GM23338 (cell line): ENCODE measurements around the gene RSPH3. TPM values are rescaled to one million over a fixed set of nuclear protein-coding genes. Genes with fewer than 3 reads are reported as not detected.

Source experiments
- ATAC-seq: fragments of 200-7000 bp; cut with Tn5 transposase; 3 replicates; pipeline ENCODE4 v1.9.1; 2020
- DNase-seq: peaks from one replicate; pipeline ENCODE4 v3.0.0-alpha.2; 2015; ENCODE audit warnings: low spot score
- H2AFZ ChIP-seq: fragments of 200-600 bp; sonication (generic); 2 replicates; pipeline ENCODE4 v1.8.0; 2016; ENCODE audit warnings: antibody characterized with exemption, mild to moderate bottlenecking, moderate library complexity
- H3F3A ChIP-seq: fragments of 200-600 bp; sonication (generic); replicated peaks from 2 replicates; pipeline ENCODE4 v1.8.0; 2017; ENCODE audit warnings: antibody characterized with exemption, mixed run types, low read depth
- H3K27ac ChIP-seq: fragments of 200-600 bp; sonication (generic); 2 replicates; pipeline ENCODE4 v1.6.1; 2016; ENCODE audit warnings: low read depth
- H3K27me3 ChIP-seq: fragments of 200-600 bp; sonication (generic); 2 replicates; pipeline ENCODE4 v1.8.0; 2016; ENCODE audit warnings: mild to moderate bottlenecking, mixed run types, moderate library complexity; ENCODE audit not compliant: insufficient read depth
- H3K36me3 ChIP-seq: fragments of 200-600 bp; sonication (generic); 2 replicates; pipeline ENCODE4 v1.8.0; 2016; ENCODE audit warnings: mild to moderate bottlenecking; ENCODE audit not compliant: insufficient read depth
- H3K4me1 ChIP-seq: fragments of 200-600 bp; sonication (generic); 2 replicates; pipeline ENCODE4 v1.8.0; 2016; ENCODE audit warnings: mild to moderate bottlenecking, moderate library complexity; ENCODE audit not compliant: insufficient read depth
- H3K4me2 ChIP-seq: fragments of 200-600 bp; sonication (generic); 2 replicates; pipeline ENCODE4 v1.7.1; 2017; ENCODE audit warnings: mixed run types
- H3K4me3 ChIP-seq: fragments of 200-600 bp; sonication (generic); 2 replicates; pipeline ENCODE4 v1.6.1; 2016; ENCODE audit warnings: mixed run types
- H3K79me2 ChIP-seq: fragments of 200-600 bp; sonication (generic); replicated peaks from 2 replicates; pipeline ENCODE4 v1.8.0; 2017; ENCODE audit warnings: mild to moderate bottlenecking; ENCODE audit not compliant: insufficient read depth
- H3K9me2 ChIP-seq: fragments of 200-600 bp; sonication (generic); 2 replicates; pipeline ENCODE4 v1.8.0; 2017; ENCODE audit not compliant: insufficient read depth
- H4K20me1 ChIP-seq: fragments of 200-600 bp; sonication (generic); replicated peaks from 2 replicates; pipeline ENCODE4 v1.8.0; 2017; ENCODE audit warnings: mild to moderate bottlenecking; ENCODE audit not compliant: insufficient read depth
- H3K27ac Mint-ChIP-seq: 2 replicates; pipeline ENCODE4 v1.8.0; 2020; ENCODE audit warnings: inconsistent platforms, mild to moderate bottlenecking, moderate library complexity, mixed read lengths
- H3K27me3 Mint-ChIP-seq: 3 replicates; pipeline ENCODE4 v1.8.0; 2022; ENCODE audit warnings: low read depth, mild to moderate bottlenecking, moderate library complexity, mixed read lengths, inconsistent platforms; ENCODE audit not compliant: insufficient read depth, poor library complexity
- H3K36me3 Mint-ChIP-seq: 3 replicates; pipeline ENCODE4 v1.8.0; 2021; ENCODE audit warnings: low read depth, mild to moderate bottlenecking, inconsistent platforms, moderate library complexity, mixed read lengths
- H3K4me1 Mint-ChIP-seq: 3 replicates; pipeline ENCODE4 v1.8.0; 2020; ENCODE audit warnings: mild to moderate bottlenecking, inconsistent platforms, mixed read lengths
- H3K4me3 Mint-ChIP-seq: 3 replicates; pipeline ENCODE4 v1.8.0; 2021; ENCODE audit warnings: moderate library complexity, mild to moderate bottlenecking, inconsistent platforms, mixed read lengths
- H3K9me3 Mint-ChIP-seq: 3 replicates; pipeline ENCODE4 v1.8.0; 2020; ENCODE audit warnings: moderate library complexity, mild to moderate bottlenecking, inconsistent platforms, mixed read lengths
- CREB1 ChIP-seq: fragments of 250-450 bp; sonication (Bioruptor Pico); IDR thresholded peaks from 2 replicates; pipeline ENCODE4 v1.5.0; 2020; ENCODE audit warnings: low read depth, mild to moderate bottlenecking, moderate library complexity
- EZH2 ChIP-seq: fragments of 200-600 bp; sonication (generic); IDR thresholded peaks from one replicate; pipeline ENCODE4 v1.8.0; 2017; ENCODE audit warnings: antibody characterized with exemption, mild to moderate bottlenecking, low read depth; ENCODE audit not compliant: unreplicated experiment
- EZH2phosphoT487 ChIP-seq: fragments of 200-600 bp; sonication (generic); IDR thresholded peaks from one replicate; pipeline ENCODE4 v1.8.1; 2018; ENCODE audit warnings: antibody characterized with exemption; ENCODE audit not compliant: unreplicated experiment
- NANOG ChIP-seq: IDR thresholded peaks from 2 replicates; pipeline ENCODE4 v1.6.1; 2016; ENCODE audit warnings: antibody characterized with exemption, borderline replicate concordance
- POLR2AphosphoS5 ChIP-seq: IDR thresholded peaks from 2 replicates; pipeline ENCODE4 v1.6.1; 2016; ENCODE audit warnings: antibody characterized with exemption, low read depth
- REST ChIP-seq: IDR thresholded peaks from one replicate; pipeline ENCODE4 v1.6.1; 2018; ENCODE audit warnings: antibody characterized with exemption; ENCODE audit not compliant: unreplicated experiment
- STAT1 ChIP-seq: IDR thresholded peaks from one replicate; pipeline ENCODE4 v1.6.1; 2016; ENCODE audit warnings: antibody characterized with exemption; ENCODE audit not compliant: unreplicated experiment
- ZNF114 ChIP-seq: fragments of 250-450 bp; sonication (Bioruptor Pico); IDR thresholded peaks from 2 replicates; pipeline ENCODE4 v1.5.0; 2020; ENCODE audit warnings: mild to moderate bottlenecking, moderate library complexity
- ZNF331 ChIP-seq: fragments of 250-450 bp; sonication (Bioruptor Pico); IDR thresholded peaks from 2 replicates; pipeline ENCODE4 v1.5.0; 2020; ENCODE audit warnings: low read depth, mild to moderate bottlenecking, moderate library complexity
- polyA plus RNA-seq: library from polyadenylated mRNA; unstranded; fragments of >200 nt; fragmentation: Nextera tagmentation; extraction: Ambion mirVana; gene quantifications from 2 replicates; pipeline ENCODE4 v1.2.1, GENCODE V29; 2016
- total RNA-seq: library from RNA; depleted of rRNA; stranded (reverse); fragments of >200 nt; shearing (Covaris generic); gene quantifications from 2 replicates; pipeline ENCODE4 v1.2.3, GENCODE V29; 2014
- TF ChIP-seq, protein P1 (sequence below), 2 experiments: fragments of 200-600 bp in 1 of 2; sonication (generic) in 1 of 2; conservative IDR thresholded peaks; 2 replicates each; pipeline versions ENCODE4 v1.5.1 to v1.6.1; 2016 to 2017; ENCODE audit warnings: antibody characterized with exemption in 2 of 2, low read depth in 2 of 2, mild to moderate bottlenecking in 2 of 2, moderate library complexity in 1 of 2

RSPH3 gene
- total and polyA plus RNA-seq, 2 experiments from 2014 or later = 1.7 to 3.9 TPM

DNA sequence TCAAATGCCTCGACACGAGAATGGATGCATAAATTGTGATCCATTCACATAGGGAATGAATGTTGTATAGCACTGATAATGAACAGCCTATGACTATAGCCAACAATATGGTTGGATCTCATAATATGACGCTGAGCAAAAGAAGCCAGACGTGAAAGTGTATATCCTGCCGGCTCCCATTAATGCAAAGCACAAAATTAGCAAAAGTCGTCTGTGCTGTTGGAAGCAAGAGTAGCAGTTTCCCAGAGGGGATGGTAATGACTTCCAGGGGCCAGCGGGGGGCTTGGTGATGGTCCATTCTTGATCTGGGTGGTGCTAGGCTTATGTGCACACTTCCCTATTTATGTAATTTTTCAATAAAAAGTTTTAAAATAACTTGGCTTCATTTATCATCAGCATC lies 45.8 kb upstream of the RSPH3 start:
- Histone ChIP-seq H3K36me3 (no peaks in the 10 kb centered on the region), H3K27ac (no peak overlapping the region), H3K27me3 (no peaks in the 10 kb centered on the region), H3K4me3 (no peak overlapping the region), H3F3A (no peaks in the 10 kb centered on the region), H4K20me1 (no peaks in the 10 kb centered on the region), H3K4me2 (no peak overlapping the region), H3K4me1 (no peaks in the 10 kb centered on the region; the same call in 1 of the 2 replicates), H2AFZ (no peak overlapping the region), H3K79me2 (no peaks in the 10 kb centered on the region), H3K9me2 (no peaks in the 10 kb centered on the region)
- H3K4me1 Mint-ChIP-seq = peaks cover 19% of the 10 kb centered on the region; the same call in 2 of the 3 replicates
- H3K27me3 Mint-ChIP-seq = no peaks in the 10 kb centered on the region
- TF ChIP-seq ZNF331 (CRISPR knock-in tag) = no peak
- no peak for TF ChIP-seq REST
- no peak for TF ChIP-seq EZH2
- TF ChIP-seq, protein P1, sequence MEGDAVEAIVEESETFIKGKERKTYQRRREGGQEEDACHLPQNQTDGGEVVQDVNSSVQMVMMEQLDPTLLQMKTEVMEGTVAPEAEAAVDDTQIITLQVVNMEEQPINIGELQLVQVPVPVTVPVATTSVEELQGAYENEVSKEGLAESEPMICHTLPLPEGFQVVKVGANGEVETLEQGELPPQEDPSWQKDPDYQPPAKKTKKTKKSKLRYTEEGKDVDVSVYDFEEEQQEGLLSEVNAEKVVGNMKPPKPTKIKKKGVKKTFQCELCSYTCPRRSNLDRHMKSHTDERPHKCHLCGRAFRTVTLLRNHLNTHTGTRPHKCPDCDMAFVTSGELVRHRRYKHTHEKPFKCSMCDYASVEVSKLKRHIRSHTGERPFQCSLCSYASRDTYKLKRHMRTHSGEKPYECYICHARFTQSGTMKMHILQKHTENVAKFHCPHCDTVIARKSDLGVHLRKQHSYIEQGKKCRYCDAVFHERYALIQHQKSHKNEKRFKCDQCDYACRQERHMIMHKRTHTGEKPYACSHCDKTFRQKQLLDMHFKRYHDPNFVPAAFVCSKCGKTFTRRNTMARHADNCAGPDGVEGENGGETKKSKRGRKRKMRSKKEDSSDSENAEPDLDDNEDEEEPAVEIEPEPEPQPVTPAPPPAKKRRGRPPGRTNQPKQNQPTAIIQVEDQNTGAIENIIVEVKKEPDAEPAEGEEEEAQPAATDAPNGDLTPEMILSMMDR (conservative IDR thresholded peaks at IDR 0.05; ENCODE audit: low read depth in 2 of 2) = peak in 1 of 2 experiments; percentile 29; a peak in 1 of 4 replicates
- no peak for TF ChIP-seq STAT1
- no peak for TF ChIP-seq POLR2AphosphoS5
- no peak for TF ChIP-seq EZH2phosphoT487
- ATAC-seq = no peak
- no peak overlapping the region for H3K4me3 Mint-ChIP-seq
- H3K27ac Mint-ChIP-seq = no peak overlapping the region
- no peaks in the 10 kb centered on the region for H3K9me3 Mint-ChIP-seq
- no peaks in the 10 kb centered on the region for H3K36me3 Mint-ChIP-seq
- DNase-seq = peak; percentile 39

DNA sequence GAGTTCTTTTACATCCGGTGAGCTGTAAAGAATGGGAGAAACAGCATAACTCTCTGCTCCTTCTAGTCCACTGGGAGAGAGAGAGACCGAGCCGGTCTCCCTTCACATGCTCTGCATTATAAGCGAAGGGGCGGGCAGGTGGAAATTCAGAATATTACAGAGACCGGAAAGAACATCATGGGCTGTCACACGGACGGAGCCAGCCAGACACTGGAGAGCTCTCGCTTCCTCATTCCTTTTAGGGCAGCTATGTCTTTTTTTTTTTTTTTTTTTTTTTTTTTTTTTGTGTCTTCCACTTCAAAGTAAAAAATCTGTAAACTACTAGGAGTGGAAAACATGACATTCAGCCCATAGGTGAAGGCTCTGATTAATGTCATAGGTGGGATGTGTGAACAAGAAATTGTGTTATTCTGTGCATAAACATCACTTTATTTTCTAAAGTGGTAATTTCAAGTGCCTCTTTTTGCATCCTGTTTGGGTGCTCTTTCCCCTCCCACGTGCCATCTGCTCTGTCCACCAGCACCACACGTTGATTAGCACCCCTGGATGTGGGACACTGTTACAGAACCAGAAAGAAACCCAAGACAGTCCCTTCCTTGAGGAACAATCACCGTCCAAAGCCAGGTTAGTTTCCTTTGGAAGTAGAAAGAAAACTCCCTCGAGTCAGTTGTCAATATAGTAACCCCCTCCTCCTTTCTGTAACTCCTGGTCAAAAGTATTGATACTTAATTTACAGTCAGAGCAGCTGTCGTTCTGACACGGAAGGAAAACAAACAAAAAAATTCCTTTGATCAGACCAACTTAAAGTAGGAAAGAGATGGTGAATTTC lies 45.1 kb upstream of the RSPH3 start, which contains the start of gene TAGAP:
TAGAP (minus strand) TSS at position 93 of the 829 bp plus-strand sequence. CDS start 845 bp downstream, outside the sequence.
- Mint-ChIP-seq H3K4me3 (no peak within 1 kb of the TSS), H3K4me1 (peaks cover 19% of the 10 kb centered on the region; the same call in 2 of the 3 replicates)
- no peak for ATAC-seq

More for the DNA sequence above, 45.1 kb upstream of the RSPH3 start, which contains the start of gene TAGAP:
- Histone ChIP-seq H3K27me3 (no peaks in the 10 kb centered on the region), H3F3A (no peaks in the 10 kb centered on the region), H4K20me1 (no peaks in the 10 kb centered on the region), H3K4me2 (no peak within 1 kb of the TSS), H3K27ac (no peak within 1 kb of the TSS), H3K79me2 (no peaks in the 10 kb centered on the region), H3K4me1 (no peaks in the 10 kb centered on the region; the same call in 1 of the 2 replicates), H3K9me2 (no peaks in the 10 kb centered on the region), H3K36me3 (no peaks in the 10 kb centered on the region), H3K4me3 (no peak within 1 kb of the TSS), H2AFZ (no peak within 1 kb of the TSS)
- DNase-seq = no peak
- TF ChIP-seq NANOG = no peak
- no peak for TF ChIP-seq CREB1 (CRISPR knock-in tag)
- TF ChIP-seq POLR2AphosphoS5 = no peak
- TF ChIP-seq ZNF114 (CRISPR knock-in tag) = no peak
- TF ChIP-seq, protein P1 (conservative IDR thresholded peaks at IDR 0.05; ENCODE audit: low read depth in 2 of 2) = no peak
- Mint-ChIP-seq H3K27ac (no peak within 1 kb of the TSS; the same call in none of the 2 replicates), H3K36me3 (no peaks in the 10 kb centered on the region), H3K9me3 (no peaks in the 10 kb centered on the region), H3K27me3 (no peaks in the 10 kb centered on the region)
